ENCODE results near the gene TNNT3.

DNA sequence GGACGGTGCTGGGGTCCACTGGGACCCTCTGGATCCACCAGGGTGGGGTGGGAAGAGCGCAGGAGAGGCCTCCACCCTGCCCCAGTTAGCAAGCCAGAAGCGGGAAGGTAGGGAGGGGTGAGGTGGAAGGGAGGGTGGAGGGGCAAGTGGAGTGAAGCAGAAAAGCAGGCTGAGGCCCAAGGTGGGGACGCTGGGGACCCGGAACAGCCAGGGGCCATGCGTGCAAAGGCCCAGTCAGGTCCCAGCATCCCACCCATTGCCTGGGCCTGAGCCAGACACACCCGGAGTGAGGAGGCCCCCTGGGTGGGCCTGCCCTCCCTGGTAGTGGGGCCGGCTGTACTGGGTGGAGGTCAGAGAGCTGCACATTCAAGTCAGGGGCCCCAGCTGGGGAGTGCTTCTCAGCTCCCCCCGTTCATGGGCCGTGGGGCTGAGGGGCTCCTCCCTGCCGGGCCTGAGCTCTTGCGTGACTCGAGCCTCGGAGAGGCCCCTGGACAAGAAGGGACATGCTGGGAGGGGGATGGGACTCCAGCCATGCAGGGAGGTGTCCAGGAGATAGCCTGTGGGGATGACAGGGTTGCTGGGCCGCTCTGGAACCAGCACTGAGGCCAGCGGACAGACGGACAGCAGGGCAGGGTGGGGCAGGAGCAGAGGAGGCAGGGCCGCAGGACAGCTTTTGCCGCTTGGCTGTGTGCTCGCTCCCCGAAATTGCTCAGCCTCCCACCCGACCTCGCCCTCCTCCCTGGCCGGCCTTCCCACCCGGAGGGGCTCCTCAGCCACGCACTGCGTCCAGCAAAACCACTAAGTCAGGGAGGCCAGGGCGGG lies 7.7 kb downstream of the TNNT3 start:
- TF ChIP-seq, protein P1, sequence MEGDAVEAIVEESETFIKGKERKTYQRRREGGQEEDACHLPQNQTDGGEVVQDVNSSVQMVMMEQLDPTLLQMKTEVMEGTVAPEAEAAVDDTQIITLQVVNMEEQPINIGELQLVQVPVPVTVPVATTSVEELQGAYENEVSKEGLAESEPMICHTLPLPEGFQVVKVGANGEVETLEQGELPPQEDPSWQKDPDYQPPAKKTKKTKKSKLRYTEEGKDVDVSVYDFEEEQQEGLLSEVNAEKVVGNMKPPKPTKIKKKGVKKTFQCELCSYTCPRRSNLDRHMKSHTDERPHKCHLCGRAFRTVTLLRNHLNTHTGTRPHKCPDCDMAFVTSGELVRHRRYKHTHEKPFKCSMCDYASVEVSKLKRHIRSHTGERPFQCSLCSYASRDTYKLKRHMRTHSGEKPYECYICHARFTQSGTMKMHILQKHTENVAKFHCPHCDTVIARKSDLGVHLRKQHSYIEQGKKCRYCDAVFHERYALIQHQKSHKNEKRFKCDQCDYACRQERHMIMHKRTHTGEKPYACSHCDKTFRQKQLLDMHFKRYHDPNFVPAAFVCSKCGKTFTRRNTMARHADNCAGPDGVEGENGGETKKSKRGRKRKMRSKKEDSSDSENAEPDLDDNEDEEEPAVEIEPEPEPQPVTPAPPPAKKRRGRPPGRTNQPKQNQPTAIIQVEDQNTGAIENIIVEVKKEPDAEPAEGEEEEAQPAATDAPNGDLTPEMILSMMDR (IDR thresholded peaks at IDR 0.05 in 2 of 3, conservative IDR thresholded peaks at IDR 0.05 in 1 of 3; ENCODE audit: borderline replicate concordance in 1 of 3, insufficient read depth in 1 of 3, low read depth in 2 of 3, low read length in 2 of 3): no peak
- TF ChIP-seq POLR2A (IDR thresholded peaks at IDR 0.05; ENCODE audit: borderline replicate concordance, extremely low read depth, insufficient read depth, insufficient read length): no peak
